ENCODE measurements around the gene ITGB1. TPM values are rescaled to one million over a fixed set of nuclear protein-coding genes. Genes with fewer than 3 reads are reported as not detected.

Gene ITGB1
- total and polyA plus RNA-seq, 2 donors: 102 to 157 TPM

- no peaks in the 10 kb centered on the region for H3K36me3 ChIP-seq (ENCODE audit: control insufficient read depth in 2 of 2, insufficient read depth in 2 of 2, low read length in 1 of 2)
- H3K4me3 ChIP-seq (ENCODE audit: low read length in 2 of 2): no peak overlapping the region
- H3K9me3 ChIP-seq (ENCODE audit: control insufficient read depth in 2 of 2, insufficient read depth in 1 of 2, low read length in 1 of 2): no peaks in the 10 kb centered on the region
- no peak for DNase-seq (ENCODE audit: low read depth in 6 of 9, low spot score in 9 of 9)
- WGBS: 96% methylated on average over 3 of the region's 3 CpGs
- H3K27ac ChIP-seq (ENCODE audit: low read depth in 1 of 2, low read length in 1 of 2): no peak overlapping the region
- H3K27me3 ChIP-seq (ENCODE audit: control insufficient read depth in 2 of 2, insufficient read depth in 1 of 2, low read length in 1 of 2): no peaks in the 10 kb centered on the region
- H3K4me1 ChIP-seq (ENCODE audit: control insufficient read depth in 2 of 2, insufficient read depth in 2 of 2, low read length in 2 of 2): no peaks in the 10 kb centered on the region
These were observed 67.6 kb downstream of the ITGB1 start for GRCh38 chr10:32890444-32890843.

GRCh38 chr10:32889631-32890212, 68.3 kb downstream of the ITGB1 start:
- no peaks in the 10 kb centered on the region for H3K36me3 ChIP-seq (ENCODE audit: control insufficient read depth in 2 of 2, insufficient read depth in 2 of 2, low read length in 1 of 2)
- H3K9me3 ChIP-seq (ENCODE audit: control insufficient read depth in 2 of 2, insufficient read depth in 1 of 2, low read length in 1 of 2): no peaks in the 10 kb centered on the region
- H3K4me1 ChIP-seq (ENCODE audit: control insufficient read depth in 2 of 2, insufficient read depth in 2 of 2, low read length in 2 of 2): no peaks in the 10 kb centered on the region
- H3K4me3 ChIP-seq (ENCODE audit: low read length in 2 of 2): no peak overlapping the region
- H3K27me3 ChIP-seq (ENCODE audit: control insufficient read depth in 2 of 2, insufficient read depth in 1 of 2, low read length in 1 of 2): no peaks in the 10 kb centered on the region
- 96% methylated on average over 1 of the region's 1 CpG for WGBS
- no peak overlapping the region for H3K27ac ChIP-seq (ENCODE audit: low read depth in 1 of 2, low read length in 1 of 2)
- DNase-seq (ENCODE audit: low read depth in 6 of 9, low spot score in 9 of 9): no peak

- H3K4me1 ChIP-seq (ENCODE audit: control insufficient read depth in 2 of 2, insufficient read depth in 2 of 2, low read length in 2 of 2): no peaks in the 10 kb centered on the region
These were observed 69.7 kb downstream of the ITGB1 start for GRCh38 chr10:32888161-32888927.

GRCh38 chr10:32887481-32887880, 70.5 kb downstream of the ITGB1 start:
- Histone ChIP-seq H3K27me3 (ENCODE audit: control insufficient read depth in 2 of 2, insufficient read depth in 1 of 2, low read length in 1 of 2) (no peaks in the 10 kb centered on the region), H3K4me3 (ENCODE audit: low read length in 2 of 2) (no peak overlapping the region), H3K9me3 (ENCODE audit: control insufficient read depth in 2 of 2, insufficient read depth in 1 of 2, low read length in 1 of 2) (no peaks in the 10 kb centered on the region), H3K27ac (ENCODE audit: low read depth in 1 of 2, low read length in 1 of 2) (no peak overlapping the region), H3K36me3 (ENCODE audit: control insufficient read depth in 2 of 2, insufficient read depth in 2 of 2, low read length in 1 of 2) (no peaks in the 10 kb centered on the region), H3K4me1 (ENCODE audit: control insufficient read depth in 2 of 2, insufficient read depth in 2 of 2, low read length in 2 of 2) (no peaks in the 10 kb centered on the region)
- DNase-seq (ENCODE audit: low read depth in 6 of 9, low spot score in 9 of 9): no peak
- 94% methylated on average over 7 of the region's 7 CpGs for WGBS

More at GRCh38 chr10:32888161-32888927, 69.7 kb downstream of the ITGB1 start:
- DNase-seq (ENCODE audit: low read depth in 6 of 9, low spot score in 9 of 9): no peak
- H3K9me3 ChIP-seq (ENCODE audit: control insufficient read depth in 2 of 2, insufficient read depth in 1 of 2, low read length in 1 of 2): no peaks in the 10 kb centered on the region
- WGBS: 96% methylated on average over 11 of the region's 11 CpGs
- H3K27me3 ChIP-seq (ENCODE audit: control insufficient read depth in 2 of 2, insufficient read depth in 1 of 2, low read length in 1 of 2): no peaks in the 10 kb centered on the region
- no peak overlapping the region for H3K4me3 ChIP-seq (ENCODE audit: low read length in 2 of 2)
- H3K36me3 ChIP-seq (ENCODE audit: control insufficient read depth in 2 of 2, insufficient read depth in 2 of 2, low read length in 1 of 2): no peaks in the 10 kb centered on the region
- no peak overlapping the region for H3K27ac ChIP-seq (ENCODE audit: low read depth in 1 of 2, low read length in 1 of 2)

- H3K9me3 ChIP-seq (ENCODE audit: control insufficient read depth in 2 of 2, insufficient read depth in 1 of 2, low read length in 1 of 2): no peaks in the 10 kb centered on the region
- H3K27me3 ChIP-seq (ENCODE audit: control insufficient read depth in 2 of 2, insufficient read depth in 1 of 2, low read length in 1 of 2): no peaks in the 10 kb centered on the region
- WGBS: 97% methylated on average over 6 of the region's 6 CpGs
- no peak overlapping the region for H3K4me3 ChIP-seq (ENCODE audit: low read length in 2 of 2)
- no peak for DNase-seq (ENCODE audit: low read depth in 6 of 9, low spot score in 9 of 9)
- no peaks in the 10 kb centered on the region for H3K4me1 ChIP-seq (ENCODE audit: control insufficient read depth in 2 of 2, insufficient read depth in 2 of 2, low read length in 2 of 2)
- H3K27ac ChIP-seq (ENCODE audit: low read depth in 1 of 2, low read length in 1 of 2): no peak overlapping the region
- no peaks in the 10 kb centered on the region for H3K36me3 ChIP-seq (ENCODE audit: control insufficient read depth in 2 of 2, insufficient read depth in 2 of 2, low read length in 1 of 2)
These were observed 76.0 kb downstream of the ITGB1 start for GRCh38 chr10:32882076-32882475.

- Histone ChIP-seq H3K4me3 (ENCODE audit: low read length in 2 of 2) (no peak overlapping the region), H3K27ac (ENCODE audit: low read depth in 1 of 2, low read length in 1 of 2) (no peak overlapping the region), H3K36me3 (ENCODE audit: control insufficient read depth in 2 of 2, insufficient read depth in 2 of 2, low read length in 1 of 2) (no peaks in the 10 kb centered on the region), H3K4me1 (ENCODE audit: control insufficient read depth in 2 of 2, insufficient read depth in 2 of 2, low read length in 2 of 2) (no peaks in the 10 kb centered on the region), H3K9me3 (ENCODE audit: control insufficient read depth in 2 of 2, insufficient read depth in 1 of 2, low read length in 1 of 2) (no peaks in the 10 kb centered on the region), H3K27me3 (ENCODE audit: control insufficient read depth in 2 of 2, insufficient read depth in 1 of 2, low read length in 1 of 2) (no peaks in the 10 kb centered on the region)
- DNase-seq (ENCODE audit: low read depth in 6 of 9, low spot score in 9 of 9): no peak
These were observed 79.4 kb downstream of the ITGB1 start for GRCh38 chr10:32878646-32879045.

- Histone ChIP-seq H3K27me3 (ENCODE audit: control insufficient read depth in 2 of 2, insufficient read depth in 1 of 2, low read length in 1 of 2) (no peaks in the 10 kb centered on the region), H3K4me1 (ENCODE audit: control insufficient read depth in 2 of 2, insufficient read depth in 2 of 2, low read length in 2 of 2) (no peaks in the 10 kb centered on the region), H3K9me3 (ENCODE audit: control insufficient read depth in 2 of 2, insufficient read depth in 1 of 2, low read length in 1 of 2) (no peaks in the 10 kb centered on the region), H3K36me3 (ENCODE audit: control insufficient read depth in 2 of 2, insufficient read depth in 2 of 2, low read length in 1 of 2) (no peaks in the 10 kb centered on the region), H3K27ac (ENCODE audit: low read depth in 1 of 2, low read length in 1 of 2) (no peak overlapping the region), H3K4me3 (ENCODE audit: low read length in 2 of 2) (no peak overlapping the region)
- DNase-seq (ENCODE audit: low read depth in 6 of 9, low spot score in 9 of 9): no peak
These were observed 80.1 kb downstream of the ITGB1 start for GRCh38 chr10:32877915-32878314.

- Histone ChIP-seq H3K27me3 (ENCODE audit: control insufficient read depth in 2 of 2, insufficient read depth in 1 of 2, low read length in 1 of 2) (no peaks in the 10 kb centered on the region), H3K4me3 (ENCODE audit: low read length in 2 of 2) (no peak overlapping the region), H3K36me3 (ENCODE audit: control insufficient read depth in 2 of 2, insufficient read depth in 2 of 2, low read length in 1 of 2) (no peaks in the 10 kb centered on the region), H3K9me3 (ENCODE audit: control insufficient read depth in 2 of 2, insufficient read depth in 1 of 2, low read length in 1 of 2) (no peaks in the 10 kb centered on the region), H3K4me1 (ENCODE audit: control insufficient read depth in 2 of 2, insufficient read depth in 2 of 2, low read length in 2 of 2) (no peaks in the 10 kb centered on the region), H3K27ac (ENCODE audit: low read depth in 1 of 2, low read length in 1 of 2) (no peak overlapping the region)
- 95% methylated on average over 1 of the region's 1 CpG for WGBS
- DNase-seq (ENCODE audit: low read depth in 6 of 9, low spot score in 9 of 9): no peak
These were observed 92.9 kb downstream of the ITGB1 start for GRCh38 chr10:32865170-32865569.

GRCh38 chr10:32854435-32854834, 103.6 kb downstream of the ITGB1 start:
- DNase-seq (ENCODE audit: low read depth in 6 of 9, low spot score in 9 of 9): peak in 1 of 9 donors; percentile 15
- WGBS: 60% methylated on average over 2 of the region's 2 CpGs
- H3K4me1 ChIP-seq (ENCODE audit: control insufficient read depth in 2 of 2, insufficient read depth in 2 of 2, low read length in 2 of 2): no peaks in the 10 kb centered on the region
- no peaks in the 10 kb centered on the region for H3K36me3 ChIP-seq (ENCODE audit: control insufficient read depth in 2 of 2, insufficient read depth in 2 of 2, low read length in 1 of 2)
- H3K27ac ChIP-seq (ENCODE audit: low read depth in 1 of 2, low read length in 1 of 2): no peak overlapping the region
- no peaks in the 10 kb centered on the region for H3K27me3 ChIP-seq (ENCODE audit: control insufficient read depth in 2 of 2, insufficient read depth in 1 of 2, low read length in 1 of 2)
- no peak overlapping the region for H3K4me3 ChIP-seq (ENCODE audit: low read length in 2 of 2)
- no peaks in the 10 kb centered on the region for H3K9me3 ChIP-seq (ENCODE audit: control insufficient read depth in 2 of 2, insufficient read depth in 1 of 2, low read length in 1 of 2)
